Stimulated activated CD8-positive, alpha-beta memory T cell treated with anti-CD3 and anti-CD28 coated beads, Interleukin-7, amount 100 ng/mL, for 24 hours (primary cell): Measurements from ENCODE around the gene ZP1.

Experiments
- DNase-seq: peaks from one replicate; pipeline ENCODE4 v3.0.0-alpha.2; 2020; ENCODE audit warnings: low read depth

Gene ZP1

GRCh38 chr11:60844045-60844869 lies 23.1 kb upstream of the ZP1 start:
- DNase-seq, result no peak

- DNase-seq, result no peak
Observed at GRCh38 chr11:60844870-60845221, 22.5 kb upstream of the ZP1 start.

GRCh38 chr11:60845338-60845737 lies 22.0 kb upstream of the ZP1 start:
- no peak for DNase-seq

GRCh38 chr11:60847281-60847680 lies 20.1 kb upstream of the ZP1 start:
- DNase-seq, result no peak

GRCh38 chr11:60847896-60848295 lies 19.4 kb upstream of the ZP1 start:
- DNase-seq, result no peak

GRCh38 chr11:60848714-60849151 lies 18.6 kb upstream of the ZP1 start:
- no peak for DNase-seq

GRCh38 chr11:60849641-60850520 lies 17.5 kb upstream of the ZP1 start:
- DNase-seq, result no peak

GRCh38 chr11:60851327-60852104 lies 15.8 kb upstream of the ZP1 start:
- no peak for DNase-seq

- no peak for DNase-seq
Observed at GRCh38 chr11:60852117-60852981, 15.0 kb upstream of the ZP1 start.

GRCh38 chr11:60852982-60853950 lies 14.1 kb upstream of the ZP1 start:
- DNase-seq, result no peak

GRCh38 chr11:60854140-60854846 lies 13.0 kb upstream of the ZP1 start:
- DNase-seq, result no peak

- DNase-seq, result no peak
Observed at GRCh38 chr11:60854847-60855725, 12.3 kb upstream of the ZP1 start.

- no peak for DNase-seq
Observed at GRCh38 chr11:60855726-60856633, 11.4 kb upstream of the ZP1 start, which contains the start of gene PTGDR2. TSS of gene PTGDR2 (minus strand) at chr11:60855950. CDS start at chr11:60853722, 2,228 bp downstream.

- no peak for DNase-seq
Observed at GRCh38 chr11:60857378-60858232, 9.7 kb upstream of the ZP1 start.

- no peak for DNase-seq
Observed at GRCh38 chr11:60858236-60858635, 9.1 kb upstream of the ZP1 start.

GRCh38 chr11:60858731-60859464 lies 8.4 kb upstream of the ZP1 start:
- DNase-seq, result no peak
